Astrocyte (in vitro differentiated cells and primary cell): ENCODE data around the gene PDZD7.

ENCODE experiments used
- EZH2 ChIP-seq: IDR thresholded peaks from 2 replicates; pipeline ENCODE4 v1.6.1; 2012; ENCODE audit warnings: mild to moderate bottlenecking, low read length, inconsistent platforms; ENCODE audit not compliant: insufficient read depth
- TF ChIP-seq, protein P1 (sequence below): IDR thresholded peaks from 2 replicates; pipeline ENCODE4 v1.5.1; 2011; ENCODE audit warnings: low read depth, mild to moderate bottlenecking, inconsistent platforms, low read length, moderate library complexity; ENCODE audit not compliant: insufficient read depth

DNA sequence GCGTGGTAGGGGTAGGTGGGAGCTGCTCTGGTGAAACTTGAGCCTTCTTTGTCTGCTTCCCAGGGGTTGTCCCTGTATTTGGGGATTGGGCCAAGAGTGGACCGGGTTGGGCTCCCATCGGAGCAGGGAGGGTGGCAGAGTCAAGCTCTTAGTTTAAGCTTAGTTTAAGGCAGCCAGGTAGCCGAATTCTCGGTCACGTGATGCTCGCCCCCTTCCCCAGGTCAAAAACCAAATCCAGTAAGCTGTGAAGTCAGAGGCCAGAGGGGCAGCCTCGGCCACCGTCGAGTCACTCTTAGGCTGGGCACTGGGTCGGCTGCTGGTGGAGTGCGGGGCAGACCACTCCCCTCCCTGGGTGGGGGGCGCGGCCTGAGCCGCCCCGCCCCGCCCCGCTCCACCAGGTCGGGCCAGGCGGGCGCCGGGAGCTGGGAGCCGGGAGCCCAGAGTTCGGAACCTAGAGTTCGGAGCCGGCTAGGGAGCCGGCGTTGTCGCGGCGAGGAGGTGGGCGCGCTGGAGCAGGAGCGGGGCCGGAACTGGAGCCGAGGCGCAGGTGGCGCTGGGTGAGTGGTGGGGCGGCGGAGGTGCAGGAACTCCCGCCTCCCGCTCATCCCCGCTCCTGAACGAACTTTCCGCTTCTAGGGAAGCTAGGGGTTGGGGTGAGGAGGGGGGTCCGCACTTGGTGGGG is 34.1 kb downstream of the PDZD7 start:
- TF ChIP-seq, protein P1, sequence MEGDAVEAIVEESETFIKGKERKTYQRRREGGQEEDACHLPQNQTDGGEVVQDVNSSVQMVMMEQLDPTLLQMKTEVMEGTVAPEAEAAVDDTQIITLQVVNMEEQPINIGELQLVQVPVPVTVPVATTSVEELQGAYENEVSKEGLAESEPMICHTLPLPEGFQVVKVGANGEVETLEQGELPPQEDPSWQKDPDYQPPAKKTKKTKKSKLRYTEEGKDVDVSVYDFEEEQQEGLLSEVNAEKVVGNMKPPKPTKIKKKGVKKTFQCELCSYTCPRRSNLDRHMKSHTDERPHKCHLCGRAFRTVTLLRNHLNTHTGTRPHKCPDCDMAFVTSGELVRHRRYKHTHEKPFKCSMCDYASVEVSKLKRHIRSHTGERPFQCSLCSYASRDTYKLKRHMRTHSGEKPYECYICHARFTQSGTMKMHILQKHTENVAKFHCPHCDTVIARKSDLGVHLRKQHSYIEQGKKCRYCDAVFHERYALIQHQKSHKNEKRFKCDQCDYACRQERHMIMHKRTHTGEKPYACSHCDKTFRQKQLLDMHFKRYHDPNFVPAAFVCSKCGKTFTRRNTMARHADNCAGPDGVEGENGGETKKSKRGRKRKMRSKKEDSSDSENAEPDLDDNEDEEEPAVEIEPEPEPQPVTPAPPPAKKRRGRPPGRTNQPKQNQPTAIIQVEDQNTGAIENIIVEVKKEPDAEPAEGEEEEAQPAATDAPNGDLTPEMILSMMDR: no peak
- no peak for TF ChIP-seq EZH2
